Activated CD4-positive, alpha-beta T cell treated with anti-CD3 and anti-CD28 coated beads, Interleukin-2, amount 50 U/mL, for 1 hour (primary cell): ENCODE results near the gene GORASP2.

Experiments used
- DNase-seq: peaks from one replicate; pipeline ENCODE4 v3.0.0-alpha.2; 2020

GORASP2 gene

DNA sequence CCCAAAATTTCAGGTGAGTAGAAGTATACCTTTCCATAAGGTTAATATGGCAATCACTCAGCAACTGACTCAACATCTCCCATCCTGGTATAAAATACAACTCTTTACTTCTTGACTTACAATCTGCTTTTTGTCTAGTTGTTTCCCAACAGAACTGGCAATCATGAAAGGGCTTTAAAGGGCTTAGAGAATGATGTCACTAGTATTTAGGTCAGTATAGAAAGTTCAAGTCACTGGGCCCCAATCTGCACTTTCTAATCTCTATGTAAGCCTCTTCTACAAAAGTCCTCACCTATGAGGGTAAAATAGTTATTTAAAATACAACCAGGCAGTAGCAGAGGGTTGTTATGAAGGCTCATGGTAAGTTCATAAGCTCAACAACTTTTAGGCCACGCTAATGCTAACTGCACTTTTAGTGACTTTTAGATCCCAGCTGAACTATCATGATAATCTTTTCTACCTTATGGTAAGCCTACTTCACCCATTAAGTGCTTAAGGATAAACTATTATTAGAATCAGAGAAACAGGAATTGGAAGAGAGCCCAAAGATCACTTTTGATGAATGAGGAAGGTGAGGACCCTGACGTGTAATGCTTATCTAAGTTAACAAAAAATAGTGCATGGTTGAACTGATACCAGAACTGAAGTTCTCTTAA is 79.6 kb downstream of the GORASP2 start:
- DNase-seq, result no peak

DNA sequence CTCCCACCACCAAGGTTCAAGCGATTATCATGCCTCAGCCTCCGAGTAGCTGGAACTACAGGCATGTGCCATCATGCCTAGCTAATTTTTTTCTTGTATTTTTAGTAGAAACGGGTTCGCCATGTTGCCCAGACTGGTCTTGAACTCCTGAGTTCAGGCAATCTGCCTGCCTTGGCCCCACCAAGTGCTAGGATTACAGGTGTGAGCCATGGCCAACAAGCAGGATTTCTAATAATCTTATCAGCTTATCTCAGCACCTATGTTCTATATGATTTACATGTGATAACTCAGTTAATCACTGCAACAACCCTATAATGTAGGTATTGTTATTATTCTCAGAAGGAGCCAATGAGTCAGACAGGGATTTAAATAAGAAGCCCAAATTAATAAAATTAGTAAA is 80.3 kb downstream of the GORASP2 start:
- DNase-seq, result no peak

DNA sequence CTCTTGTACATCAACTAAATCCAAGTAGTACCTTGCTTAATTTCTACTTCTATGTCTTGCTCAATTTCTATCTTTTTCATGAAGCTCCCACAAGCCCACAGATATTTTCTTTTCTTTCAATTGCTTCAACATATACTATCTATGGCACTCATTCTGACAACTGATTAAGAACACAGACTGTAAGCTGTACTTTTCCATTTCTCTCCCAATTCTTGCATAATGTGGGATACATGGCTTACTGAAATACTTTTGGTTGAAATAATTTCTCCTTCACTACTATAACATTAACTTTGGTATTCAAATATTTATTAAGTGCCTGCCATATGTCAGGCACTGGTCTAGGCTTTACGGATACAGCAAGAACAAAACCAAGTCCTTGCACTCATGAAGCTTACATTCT is 84.8 kb downstream of the GORASP2 start:
- DNase-seq, result no peak

DNA sequence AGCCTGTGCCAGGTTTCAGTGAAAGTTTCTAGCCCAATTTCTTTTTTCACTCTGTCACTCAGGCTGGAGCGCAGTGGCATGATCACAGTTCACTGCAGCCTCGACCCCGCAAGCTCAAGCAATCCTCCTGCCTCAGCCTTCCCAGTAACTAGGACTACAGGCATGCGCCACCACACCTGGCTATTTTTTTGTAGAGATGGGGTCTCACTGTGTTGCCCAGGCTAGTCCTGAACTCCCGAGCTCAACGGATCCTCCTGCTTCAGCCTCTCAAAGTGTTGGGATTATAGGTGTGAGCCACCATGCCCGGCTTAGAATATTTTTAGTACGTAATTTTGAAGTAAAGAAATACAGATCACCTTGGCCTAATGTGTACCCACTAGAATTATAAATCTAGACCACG is 87.1 kb downstream of the GORASP2 start:
- DNase-seq, result no peak
